GM21529 (cell line): Measurements from ENCODE around the gene DRD2.
"Not testable (repeated sequence)": the region's sequence is repeated elsewhere in the genome, so short reads cannot be mapped to it uniquely, and the experiment has no call there.

ENCODE experiments used
- ATAC-seq: cut with Tn5 transposase; IDR thresholded peaks from one replicate; pipeline ENCODE4 v1.9.1; 2021; ENCODE audit not compliant: unreplicated experiment

DRD2 gene

GRCh38 chr11:113475160-113475761 lies at the start of gene DRD2:
TSS of gene DRD2 (minus strand) at chr11:113475398. CDS start at chr11:113424651, 50,747 bp downstream.
- ATAC-seq, result no peak

GRCh38 chr11:113523906-113524305 lies 48.7 kb upstream of the DRD2 start:
- not testable (repeated sequence) for ATAC-seq

- no peak for ATAC-seq
Measured at GRCh38 chr11:113521737-113522517, 46.7 kb upstream of the DRD2 start.

- no peak for ATAC-seq
Measured at GRCh38 chr11:113519989-113520613, 44.9 kb upstream of the DRD2 start.

GRCh38 chr11:113518716-113519495 lies 43.7 kb upstream of the DRD2 start:
- no peak for ATAC-seq

- no peak for ATAC-seq
Measured at GRCh38 chr11:113517361-113517760, 42.2 kb upstream of the DRD2 start.

GRCh38 chr11:113514856-113515255 lies 39.7 kb upstream of the DRD2 start:
- ATAC-seq, result no peak

- ATAC-seq, result no peak
Measured at GRCh38 chr11:113507341-113507740, 32.1 kb upstream of the DRD2 start.

- ATAC-seq, result no peak
Measured at GRCh38 chr11:113506893-113507292, 31.7 kb upstream of the DRD2 start.

- ATAC-seq, result no peak
Measured at GRCh38 chr11:113506461-113506860, 31.3 kb upstream of the DRD2 start.

GRCh38 chr11:113505541-113506375 lies 30.6 kb upstream of the DRD2 start:
- no peak for ATAC-seq

GRCh38 chr11:113505046-113505445 lies 29.8 kb upstream of the DRD2 start:
- ATAC-seq, result no peak

- ATAC-seq, result no peak
Measured at GRCh38 chr11:113504586-113504985, 29.4 kb upstream of the DRD2 start.

- no peak for ATAC-seq
Measured at GRCh38 chr11:113504071-113504470, 28.9 kb upstream of the DRD2 start.

GRCh38 chr11:113497066-113497910 lies 22.1 kb upstream of the DRD2 start:
- no peak for ATAC-seq

- ATAC-seq, result no peak
Measured at GRCh38 chr11:113496026-113496651, 20.9 kb upstream of the DRD2 start.

- no peak for ATAC-seq
Measured at GRCh38 chr11:113494021-113494420, 18.8 kb upstream of the DRD2 start.

GRCh38 chr11:113493206-113493605 lies 18.0 kb upstream of the DRD2 start:
- ATAC-seq, result no peak

- ATAC-seq, result no peak
Measured at GRCh38 chr11:113488931-113489351, 13.7 kb upstream of the DRD2 start.
